ENCODE data around the gene EFNB2. TPM values are rescaled to one million over a fixed set of nuclear protein-coding genes. Genes with fewer than 3 reads are reported as not detected.

EFNB2 gene
- total RNA-seq, 2 donors from 2014 or later: 41.8 to 104 TPM

GRCh38 chr13:106570299-106570852 is 34.9 kb upstream of the EFNB2 start:
- no peaks in the 10 kb centered on the region for H3K27me3 ChIP-seq
- H3K27ac ChIP-seq: no peak overlapping the region
- no peaks in the 10 kb centered on the region for H3K36me3 ChIP-seq
- intact Hi-C loops (cut with DNase I): no loop called here
- no peaks in the 10 kb centered on the region for H3K9me3 ChIP-seq
- peaks cover 3% of the 10 kb centered on the region for H3K4me1 ChIP-seq
- DNase-seq: peak; percentile 52
- H3K9ac ChIP-seq (ENCODE audit: low read depth in 2 of 2, low read length in 2 of 2): no peak overlapping the region
- H3K4me3 ChIP-seq: no peak overlapping the region
- no peak for TF ChIP-seq CTCF (IDR thresholded peaks at IDR 0.05)

- Histone ChIP-seq H3K36me3 (no peaks in the 10 kb centered on the region), H3K9ac (ENCODE audit: low read depth in 2 of 2, low read length in 2 of 2) (no peak overlapping the region), H3K9me3 (no peaks in the 10 kb centered on the region), H3K4me1 (peaks cover 9% of the 10 kb centered on the region), H3K27ac (no peak overlapping the region), H3K27me3 (no peaks in the 10 kb centered on the region), H3K4me3 (no peak overlapping the region)
- DNase-seq: no peak
- TF ChIP-seq CTCF (IDR thresholded peaks at IDR 0.05): no peak
- intact Hi-C loops (cut with DNase I): loop anchor here (5.0 to 10.0 kb wide), 2 partner anchors 48 to 345 kb away; no protein-coding TSS in a partner anchor
Measured at GRCh38 chr13:106569233-106570095, 34.0 kb upstream of the EFNB2 start.

DNA sequence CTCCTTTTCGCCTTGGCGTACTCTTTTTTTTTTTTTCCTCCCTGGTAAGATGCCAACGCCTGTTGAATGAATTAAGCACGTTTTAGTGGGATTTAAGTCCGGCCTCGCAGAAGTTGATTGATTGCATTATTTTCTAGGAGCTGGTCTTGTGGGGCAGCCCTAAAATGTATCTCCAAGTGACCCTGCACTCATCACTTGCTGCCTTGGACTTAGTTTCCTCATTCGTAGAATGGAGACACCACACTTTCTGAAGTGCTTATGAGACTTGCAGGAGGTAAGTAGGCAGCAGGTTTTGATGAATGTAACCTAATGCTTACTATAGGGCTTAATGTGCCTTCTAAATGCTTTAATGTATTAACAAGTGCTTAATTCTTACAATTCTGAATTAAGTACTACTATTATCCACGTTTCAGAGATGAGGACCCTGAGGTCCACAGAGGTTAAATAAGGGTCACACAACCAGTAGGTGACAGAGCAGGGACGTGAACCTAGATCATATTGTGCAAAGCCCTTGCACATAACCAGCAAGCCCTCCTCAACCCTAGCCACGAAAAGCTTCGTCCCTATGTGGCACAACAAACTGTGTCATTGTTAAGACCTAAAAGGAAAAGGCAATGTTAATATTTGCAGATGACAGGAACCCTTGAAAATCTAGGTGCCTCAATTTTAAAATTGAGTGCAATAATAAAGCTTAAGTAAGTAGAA is 33.0 kb upstream of the EFNB2 start:
- Histone ChIP-seq H3K9me3 (no peaks in the 10 kb centered on the region), H3K4me1 (peaks cover 9% of the 10 kb centered on the region), H3K36me3 (no peaks in the 10 kb centered on the region), H3K9ac (ENCODE audit: low read depth in 2 of 2, low read length in 2 of 2) (peak overlapping the region; percentile 31 to 90), H3K27ac (peak overlapping the region; percentile 99), H3K4me3 (peak overlapping the region; percentile 81), H3K27me3 (no peaks in the 10 kb centered on the region)
- no peak for TF ChIP-seq CTCF (IDR thresholded peaks at IDR 0.05)
- DNase-seq: no peak
- intact Hi-C loops (cut with DNase I): loop anchor here (5.0 to 10.0 kb wide), 2 partner anchors 49 to 346 kb away; no protein-coding TSS in a partner anchor

GRCh38 chr13:106567474-106568298 is 32.2 kb upstream of the EFNB2 start, which contains the start of gene ARGLU1:
TSS of gene ARGLU1 (minus strand) at chr13:106568137. CDS start at chr13:106567919, 218 bp downstream.
- intact Hi-C loops (cut with DNase I): loop anchor here (5.0 to 10.0 kb wide), 2 partner anchors 50 to 347 kb away; no protein-coding TSS in a partner anchor
- H3K4me1 ChIP-seq: peaks cover 9% of the 10 kb centered on the region
- H3K4me3 ChIP-seq: peak within 1 kb of the TSS; percentile 81
- TF ChIP-seq CTCF (IDR thresholded peaks at IDR 0.05): no peak
- peak; percentile 95 for DNase-seq
- peak within 1 kb of the TSS; percentile 88 to 90 for H3K9ac ChIP-seq (ENCODE audit: low read depth in 2 of 2, low read length in 2 of 2)
- H3K36me3 ChIP-seq: no peaks in the 10 kb centered on the region
- no peaks in the 10 kb centered on the region for H3K9me3 ChIP-seq
- peak within 1 kb of the TSS; percentile 99 for H3K27ac ChIP-seq
- H3K27me3 ChIP-seq: no peaks in the 10 kb centered on the region
